Osteocyte (in vitro differentiated cells): ENCODE data around the gene UNK. TPM values are rescaled to one million over a fixed set of nuclear protein-coding genes. Genes with fewer than 3 reads are reported as not detected.
"Not testable (repeated sequence)": the region's sequence is repeated elsewhere in the genome, so short reads cannot be mapped to it uniquely, and the experiment has no call there.

Source experiments
- DNase-seq: peaks from one replicate; pipeline ENCODE4 v3.0.0; 2021; ENCODE audit warnings: mixed read lengths; ENCODE audit not compliant: unreplicated experiment; ENCODE audit errors: extremely low spot score
- H3K27ac Mint-ChIP-seq: one replicate; pipeline ENCODE4 v1.8.0; 2021; ENCODE audit warnings: mild to moderate bottlenecking, mixed read lengths; ENCODE audit not compliant: unreplicated experiment
- H3K27me3 Mint-ChIP-seq: one replicate; pipeline ENCODE4 v1.8.0; 2021; ENCODE audit warnings: mixed read lengths; ENCODE audit not compliant: unreplicated experiment
- H3K36me3 Mint-ChIP-seq: one replicate; pipeline ENCODE4 v1.8.0; 2021; ENCODE audit warnings: mixed read lengths; ENCODE audit not compliant: unreplicated experiment
- H3K4me1 Mint-ChIP-seq: one replicate; pipeline ENCODE4 v1.8.0; 2021; ENCODE audit warnings: mixed read lengths; ENCODE audit not compliant: unreplicated experiment
- H3K4me3 Mint-ChIP-seq: one replicate; pipeline ENCODE4 v1.8.0; 2021; ENCODE audit warnings: mild to moderate bottlenecking, moderate library complexity, mixed read lengths; ENCODE audit not compliant: unreplicated experiment
- H3K9me3 Mint-ChIP-seq: one replicate; pipeline ENCODE4 v1.8.0; 2021; ENCODE audit warnings: mixed read lengths; ENCODE audit not compliant: unreplicated experiment
- CTCF ChIP-seq: fragments of 200-600 bp; sonication (generic); IDR thresholded peaks from 2 replicates; pipeline ENCODE4 v1.5.0; 2021; ENCODE audit warnings: antibody characterized with exemption, mild to moderate bottlenecking, moderate library complexity
- total RNA-seq: library from RNA; stranded (reverse); gene quantifications from 2 replicates; pipeline ENCODE4 v1.2.1, GENCODE V29; 2021

Gene UNK
- total RNA-seq, 1 donor from 2014 or later = 38.2 TPM

- no peak for TF ChIP-seq CTCF
- Mint-ChIP-seq H3K9me3 (no peaks in the 10 kb centered on the region), H3K4me3 (no peak overlapping the region), H3K27ac (no peak overlapping the region), H3K36me3 (peaks cover 17% of the 10 kb centered on the region), H3K27me3 (no peaks in the 10 kb centered on the region), H3K4me1 (peaks cover 10% of the 10 kb centered on the region)
- DNase-seq = no peak
Observed at GRCh38 chr17:75757086-75757681, 27.4 kb upstream of the UNK start.

GRCh38 chr17:75758131-75758905 lies 26.3 kb upstream of the UNK start:
- DNase-seq = no peak
- no peak overlapping the region for H3K4me3 Mint-ChIP-seq
- no peaks in the 10 kb centered on the region for H3K9me3 Mint-ChIP-seq
- peak; percentile 39 for TF ChIP-seq CTCF
- H3K4me1 Mint-ChIP-seq = peaks cover 18% of the 10 kb centered on the region
- no peak overlapping the region for H3K27ac Mint-ChIP-seq
- peaks cover 16% of the 10 kb centered on the region for H3K36me3 Mint-ChIP-seq
- H3K27me3 Mint-ChIP-seq = no peaks in the 10 kb centered on the region

- Mint-ChIP-seq H3K9me3 (no peaks in the 10 kb centered on the region), H3K27ac (no peak overlapping the region), H3K36me3 (peaks cover 16% of the 10 kb centered on the region), H3K4me3 (no peak overlapping the region), H3K4me1 (peaks cover 25% of the 10 kb centered on the region), H3K27me3 (no peaks in the 10 kb centered on the region)
- TF ChIP-seq CTCF = no peak
- no peak for DNase-seq
Observed at GRCh38 chr17:75759457-75759856, 25.1 kb upstream of the UNK start.

GRCh38 chr17:75759978-75760640 lies 24.5 kb upstream of the UNK start:
- peaks cover 20% of the 10 kb centered on the region for H3K4me1 Mint-ChIP-seq
- H3K36me3 Mint-ChIP-seq, H3K4me3 Mint-ChIP-seq, H3K9me3 Mint-ChIP-seq, H3K27ac Mint-ChIP-seq, DNase-seq, H3K27me3 Mint-ChIP-seq: not testable (repeated sequence)

GRCh38 chr17:75762513-75763268 lies 21.9 kb upstream of the UNK start:
- no peak for TF ChIP-seq CTCF
- no peaks in the 10 kb centered on the region for H3K9me3 Mint-ChIP-seq
- DNase-seq = no peak
- H3K4me1 Mint-ChIP-seq = peaks cover 21% of the 10 kb centered on the region
- peak overlapping the region; percentile 53 for H3K4me3 Mint-ChIP-seq
- no peak overlapping the region for H3K27ac Mint-ChIP-seq
- peaks cover 4% of the 10 kb centered on the region for H3K36me3 Mint-ChIP-seq
- no peaks in the 10 kb centered on the region for H3K27me3 Mint-ChIP-seq
